Measurements from ENCODE around the gene CD70.

CD70 gene

DNA sequence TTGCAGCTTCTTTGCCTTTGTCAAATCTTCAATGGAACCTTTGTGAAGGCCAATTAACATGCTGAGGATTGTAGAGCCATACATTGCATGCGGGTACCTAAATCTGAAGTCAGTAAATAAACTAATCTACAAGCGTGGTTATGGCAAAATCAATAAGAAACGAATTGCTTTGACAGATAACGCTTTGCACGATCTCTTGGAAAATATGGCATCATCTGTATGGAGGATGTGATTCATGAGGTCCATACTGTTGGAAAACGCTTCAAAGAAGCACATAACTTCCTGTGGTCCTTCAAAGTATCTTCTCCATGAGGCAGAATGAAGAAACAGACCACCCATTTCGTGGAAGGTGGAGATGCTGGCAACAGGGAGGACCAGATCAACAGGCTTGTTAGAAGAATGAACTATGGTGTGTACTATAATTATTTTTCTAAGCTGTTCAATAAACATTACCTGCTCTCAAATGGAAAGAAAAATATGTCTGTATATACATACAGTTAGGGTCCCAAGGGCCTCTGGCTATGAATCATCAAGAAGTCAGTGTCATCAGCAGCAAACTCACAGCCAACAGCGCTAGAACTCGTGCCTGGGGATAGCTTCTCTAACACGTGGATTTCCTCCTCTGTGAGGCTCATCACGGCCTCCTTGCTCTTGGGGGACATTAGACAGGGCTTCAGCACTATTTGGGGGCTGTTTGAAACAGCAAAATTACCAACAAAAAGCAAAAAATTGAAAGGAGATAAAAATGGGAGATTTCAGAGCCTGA is 2.9 kb upstream of the CD70 start (continued):
- no peak for TF ChIP-seq ZNF2 (tag by site-specific recombination; IDR thresholded peaks at IDR 0.05)
- TF ChIP-seq ZNF701 (tag by site-specific recombination; IDR thresholded peaks at IDR 0.05), result no peak
- TF ChIP-seq GLI4 (tag by site-specific recombination; IDR thresholded peaks at IDR 0.05), result no peak
- no peak for TF ChIP-seq BCL11B (tag by site-specific recombination; IDR thresholded peaks at IDR 0.05; ENCODE audit: low read depth)
- TF ChIP-seq ZNF670 (tag by site-specific recombination; IDR thresholded peaks at IDR 0.05; ENCODE audit: low read depth), result no peak
- TF ChIP-seq ZNF140 (tag by site-specific recombination; IDR thresholded peaks at IDR 0.05), result no peak
- no peak for TF ChIP-seq ZNF645 (tag by site-specific recombination; IDR thresholded peaks at IDR 0.05)
- TF ChIP-seq ZNF335 (tag by site-specific recombination; conservative IDR thresholded peaks at IDR 0.05), result peak; percentile 49; the same call in 1 of the 2 replicates
- TF ChIP-seq ZNF280C (tag by site-specific recombination; IDR thresholded peaks at IDR 0.05), result no peak
- TF ChIP-seq, protein P1, sequence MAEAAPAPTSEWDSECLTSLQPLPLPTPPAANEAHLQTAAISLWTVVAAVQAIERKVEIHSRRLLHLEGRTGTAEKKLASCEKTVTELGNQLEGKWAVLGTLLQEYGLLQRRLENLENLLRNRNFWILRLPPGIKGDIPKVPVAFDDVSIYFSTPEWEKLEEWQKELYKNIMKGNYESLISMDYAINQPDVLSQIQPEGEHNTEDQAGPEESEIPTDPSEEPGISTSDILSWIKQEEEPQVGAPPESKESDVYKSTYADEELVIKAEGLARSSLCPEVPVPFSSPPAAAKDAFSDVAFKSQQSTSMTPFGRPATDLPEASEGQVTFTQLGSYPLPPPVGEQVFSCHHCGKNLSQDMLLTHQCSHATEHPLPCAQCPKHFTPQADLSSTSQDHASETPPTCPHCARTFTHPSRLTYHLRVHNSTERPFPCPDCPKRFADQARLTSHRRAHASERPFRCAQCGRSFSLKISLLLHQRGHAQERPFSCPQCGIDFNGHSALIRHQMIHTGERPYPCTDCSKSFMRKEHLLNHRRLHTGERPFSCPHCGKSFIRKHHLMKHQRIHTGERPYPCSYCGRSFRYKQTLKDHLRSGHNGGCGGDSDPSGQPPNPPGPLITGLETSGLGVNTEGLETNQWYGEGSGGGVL (tag by site-specific recombination; IDR thresholded peaks at IDR 0.05), result peak; percentile 51
- TF ChIP-seq RBAK (tag by site-specific recombination; IDR thresholded peaks at IDR 0.05), result no peak
- TF ChIP-seq, protein P2, sequence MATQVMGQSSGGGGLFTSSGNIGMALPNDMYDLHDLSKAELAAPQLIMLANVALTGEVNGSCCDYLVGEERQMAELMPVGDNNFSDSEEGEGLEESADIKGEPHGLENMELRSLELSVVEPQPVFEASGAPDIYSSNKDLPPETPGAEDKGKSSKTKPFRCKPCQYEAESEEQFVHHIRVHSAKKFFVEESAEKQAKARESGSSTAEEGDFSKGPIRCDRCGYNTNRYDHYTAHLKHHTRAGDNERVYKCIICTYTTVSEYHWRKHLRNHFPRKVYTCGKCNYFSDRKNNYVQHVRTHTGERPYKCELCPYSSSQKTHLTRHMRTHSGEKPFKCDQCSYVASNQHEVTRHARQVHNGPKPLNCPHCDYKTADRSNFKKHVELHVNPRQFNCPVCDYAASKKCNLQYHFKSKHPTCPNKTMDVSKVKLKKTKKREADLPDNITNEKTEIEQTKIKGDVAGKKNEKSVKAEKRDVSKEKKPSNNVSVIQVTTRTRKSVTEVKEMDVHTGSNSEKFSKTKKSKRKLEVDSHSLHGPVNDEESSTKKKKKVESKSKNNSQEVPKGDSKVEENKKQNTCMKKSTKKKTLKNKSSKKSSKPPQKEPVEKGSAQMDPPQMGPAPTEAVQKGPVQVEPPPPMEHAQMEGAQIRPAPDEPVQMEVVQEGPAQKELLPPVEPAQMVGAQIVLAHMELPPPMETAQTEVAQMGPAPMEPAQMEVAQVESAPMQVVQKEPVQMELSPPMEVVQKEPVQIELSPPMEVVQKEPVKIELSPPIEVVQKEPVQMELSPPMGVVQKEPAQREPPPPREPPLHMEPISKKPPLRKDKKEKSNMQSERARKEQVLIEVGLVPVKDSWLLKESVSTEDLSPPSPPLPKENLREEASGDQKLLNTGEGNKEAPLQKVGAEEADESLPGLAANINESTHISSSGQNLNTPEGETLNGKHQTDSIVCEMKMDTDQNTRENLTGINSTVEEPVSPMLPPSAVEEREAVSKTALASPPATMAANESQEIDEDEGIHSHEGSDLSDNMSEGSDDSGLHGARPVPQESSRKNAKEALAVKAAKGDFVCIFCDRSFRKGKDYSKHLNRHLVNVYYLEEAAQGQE (tag by site-specific recombination; IDR thresholded peaks at IDR 0.05), result no peak
- no peak for TF ChIP-seq KLF9 (tag by site-specific recombination; IDR thresholded peaks at IDR 0.05; ENCODE audit: low read depth)
- no peak for TF ChIP-seq ZNF202 (tag by site-specific recombination; IDR thresholded peaks at IDR 0.05; ENCODE audit: borderline replicate concordance)

DNA sequence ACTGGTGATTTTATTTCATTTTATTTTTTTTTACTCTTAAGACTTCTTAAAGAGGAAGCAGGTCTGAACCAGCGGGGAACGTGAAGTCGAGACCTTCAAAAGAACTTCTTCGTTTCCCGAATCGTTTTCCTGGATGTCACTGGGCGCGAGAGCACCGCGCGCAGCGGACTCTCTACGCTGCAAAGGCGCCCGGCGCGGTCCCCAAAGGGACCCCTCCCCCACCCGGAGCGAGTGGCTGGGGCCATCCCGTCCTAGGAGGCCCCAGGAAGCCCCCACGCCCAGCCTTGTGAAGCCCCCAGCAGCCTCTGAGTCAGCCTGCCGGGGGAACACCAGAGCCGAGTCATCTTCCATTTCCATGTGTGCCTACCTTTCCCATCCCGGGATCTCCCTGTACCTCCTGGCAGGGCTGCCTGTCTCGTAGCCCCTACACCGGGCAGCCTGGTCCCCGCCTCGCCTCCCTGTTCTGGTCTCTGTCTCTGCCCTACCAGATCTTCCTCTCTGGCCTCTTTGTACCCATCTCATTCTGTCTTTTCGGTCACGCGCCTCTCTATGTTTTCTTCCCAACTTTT is 608 bp downstream of the CD70 start:
- TF ChIP-seq GLIS1 (tag by site-specific recombination; IDR thresholded peaks at IDR 0.05), result 0 out of 2 replicates have a peak, but pooled peaks have one; percentile 39
- no peak for TF ChIP-seq ZNF211 (tag by site-specific recombination; IDR thresholded peaks at IDR 0.05; ENCODE audit: low read depth)
- TF ChIP-seq ZNF549 (tag by site-specific recombination; IDR thresholded peaks at IDR 0.05), result no peak
- TF ChIP-seq ZNF335 (tag by site-specific recombination; conservative IDR thresholded peaks at IDR 0.05), result peak; percentile 96
- TF ChIP-seq PRDM1 (tag by site-specific recombination; IDR thresholded peaks at IDR 0.05), result peak; percentile 66; the same call in 1 of the 2 replicates
- TF ChIP-seq, protein P3, sequence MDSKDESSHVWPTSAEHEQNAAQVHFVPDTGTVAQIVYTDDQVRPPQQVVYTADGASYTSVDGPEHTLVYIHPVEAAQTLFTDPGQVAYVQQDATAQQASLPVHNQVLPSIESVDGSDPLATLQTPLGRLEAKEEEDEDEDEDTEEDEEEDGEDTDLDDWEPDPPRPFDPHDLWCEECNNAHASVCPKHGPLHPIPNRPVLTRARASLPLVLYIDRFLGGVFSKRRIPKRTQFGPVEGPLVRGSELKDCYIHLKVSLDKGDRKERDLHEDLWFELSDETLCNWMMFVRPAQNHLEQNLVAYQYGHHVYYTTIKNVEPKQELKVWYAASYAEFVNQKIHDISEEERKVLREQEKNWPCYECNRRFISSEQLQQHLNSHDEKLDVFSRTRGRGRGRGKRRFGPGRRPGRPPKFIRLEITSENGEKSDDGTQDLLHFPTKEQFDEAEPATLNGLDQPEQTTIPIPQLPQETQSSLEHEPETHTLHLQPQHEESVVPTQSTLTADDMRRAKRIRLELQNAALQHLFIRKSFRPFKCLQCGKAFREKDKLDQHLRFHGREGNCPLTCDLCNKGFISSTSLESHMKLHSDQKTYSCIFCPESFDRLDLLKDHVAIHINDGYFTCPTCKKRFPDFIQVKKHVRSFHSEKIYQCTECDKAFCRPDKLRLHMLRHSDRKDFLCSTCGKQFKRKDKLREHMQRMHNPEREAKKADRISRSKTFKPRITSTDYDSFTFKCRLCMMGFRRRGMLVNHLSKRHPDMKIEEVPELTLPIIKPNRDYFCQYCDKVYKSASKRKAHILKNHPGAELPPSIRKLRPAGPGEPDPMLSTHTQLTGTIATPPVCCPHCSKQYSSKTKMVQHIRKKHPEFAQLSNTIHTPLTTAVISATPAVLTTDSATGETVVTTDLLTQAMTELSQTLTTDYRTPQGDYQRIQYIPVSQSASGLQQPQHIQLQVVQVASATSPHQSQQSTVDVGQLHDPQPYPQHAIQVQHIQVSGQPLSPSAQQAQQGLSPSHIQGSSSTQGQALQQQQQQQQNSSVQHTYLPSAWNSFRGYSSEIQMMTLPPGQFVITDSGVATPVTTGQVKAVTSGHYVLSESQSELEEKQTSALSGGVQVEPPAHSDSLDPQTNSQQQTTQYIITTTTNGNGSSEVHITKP (tag by site-specific recombination; IDR thresholded peaks at IDR 0.05), result no peak
- no peak for TF ChIP-seq FEZF1 (tag by site-specific recombination; IDR thresholded peaks at IDR 0.05)
- no peak for TF ChIP-seq WT1 (tag by site-specific recombination; IDR thresholded peaks at IDR 0.05)
- H3K4me1 ChIP-seq (ENCODE audit: control insufficient read depth, insufficient read depth, low read length), result peaks cover 3% of the 10 kb centered on the region; the same call in 1 of the 2 replicates
- peak overlapping the region; percentile 38 for H3K4me3 ChIP-seq (ENCODE audit: low read depth, low read length)
- H3K36me3 ChIP-seq (ENCODE audit: control insufficient read depth in 2 of 2, insufficient read depth in 1 of 2, low read length in 2 of 2), result no peaks in the 10 kb centered on the region
- POLR2A ChIA-PET, result no interaction called here
- H3K9me3 ChIP-seq (ENCODE audit: control insufficient read depth, insufficient read depth, low read depth, low read length), result no peaks in the 10 kb centered on the region
- CTCF ChIA-PET, result no interaction called here
- H3K27ac ChIP-seq (ENCODE audit: extremely low read depth, low read depth, low read length), result no peak overlapping the region
